Stomach (tissue), 9 donors: ENCODE data around the gene CASP12. TPM values are rescaled to one million over a fixed set of nuclear protein-coding genes. Genes with fewer than 3 reads are reported as not detected.

ENCODE experiments used
- DNase-seq, 2 donors: peaks; one replicate each; pipeline versions ENCODE4 v3.0.0 to v3.0.0-alpha.2; 2013 to 2019
- H3K27ac ChIP-seq, 5 donors: fragments of 200-600 bp in 4 of 5; sonication (generic) in 4 of 5; one replicate each; pipeline ENCODE4 v1.5.1; 2013 to 2019; ENCODE audit warnings: mild to moderate bottlenecking in 1 of 5, moderate library complexity in 1 of 5
- H3K27me3 ChIP-seq, 3 donors: fragments of 200-600 bp; sonication (generic); one replicate each; pipeline ENCODE4 v1.5.1; 2017 to 2019; ENCODE audit warnings: mixed run types in 1 of 3
- H3K36me3 ChIP-seq, 4 donors: fragments of 200-600 bp; sonication (generic); 1 replicate in 3 of 4; 2 replicates in 1 of 4; pipeline ENCODE4 v1.5.1; 2016 to 2019
- H3K4me1 ChIP-seq, 4 donors: fragments of 200-600 bp; sonication (generic); one replicate each; pipeline ENCODE4 v1.5.1; 2016 to 2019
- H3K4me3 ChIP-seq, 4 donors: fragments of 200-600 bp; sonication (generic) in 3 of 4; one replicate each; pipeline ENCODE4 v1.5.1; 2016 to 2019; ENCODE audit warnings: mild to moderate bottlenecking in 1 of 4
- H3K9me3 ChIP-seq, 4 donors: fragments of 200-600 bp; sonication (generic); one replicate each; pipeline ENCODE4 v1.5.1; 2016 to 2019
- CTCF ChIP-seq, 7 experiments: fragments of 450-650 bp in 4 of 7; fragments of 200-600 bp in 3 of 7; sonication (generic) in 3 of 7; IDR thresholded peaks; one replicate each; pipeline ENCODE4 v1.5.1; 2016 to 2019; ENCODE audit warnings: antibody characterized with exemption in 7 of 7, control low read depth in 2 of 7, mild to moderate bottlenecking in 1 of 7
- EP300 ChIP-seq: sonication (generic); formaldehyde crosslinking; IDR thresholded peaks from one replicate; pipeline ENCODE4 v1.6.1; 2017; ENCODE audit warnings: antibody characterized with exemption
- POLR2A ChIP-seq, 4 donors: fragments of 450-650 bp; IDR thresholded peaks; one replicate each; pipeline ENCODE4 v1.6.1; 2016; ENCODE audit warnings: antibody characterized with exemption in 4 of 4, control low read depth in 2 of 4, mild to moderate bottlenecking in 1 of 4, moderate library complexity in 1 of 4
- POLR2AphosphoS5 ChIP-seq, 3 donors: sonication (generic); formaldehyde crosslinking; IDR thresholded peaks; one replicate each; pipeline ENCODE4 v1.6.1; 2016; ENCODE audit warnings: antibody characterized with exemption in 3 of 3
- WGBS, 5 donors: extraction: QIAGEN DNeasy Blood & Tissue Kit in 3 of 5; methylation state at CpG; one replicate each; pipeline versions ENCODE4 v1.1.5 to v1.1.7; 2013 to 2018; 5-methylcytosine and 5-hydroxymethylcytosine counted together
- intact Hi-C: fragments of 100-400 bp; cut with DNase I; formaldehyde crosslinking; loops from one replicate; pipeline ENCODE4 v1.15.1; 2023; ENCODE audit warnings: low total_unique reads
- polyA plus RNA-seq, 3 donors: library from polyadenylated mRNA; stranded (reverse); fragments of 200-250 nt; gene quantifications; one replicate each; pipeline ENCODE4 v1.2.3, GENCODE V29; 2013
- total RNA-seq, 5 donors: library from RNA; depleted of rRNA; stranded (reverse); fragments of >200 nt; gene quantifications; one replicate each; pipeline versions ENCODE4 v1.1.0 to v1.2.3, GENCODE V29; 2014 to 2016
- donor health status: healthy with polysubstance abuse.
- donor health status: Bipolar disorder and iron deficiency.
- donor health status: healthy.

CASP12 gene
- total and polyA plus RNA-seq, 8 donors = 0.23 to 8.5 (median 2.2) TPM; not detected in 3

- intact Hi-C loops = no loop called here
- Histone ChIP-seq H3K27me3 (no peaks in the 10 kb centered on the region), H3K4me1 (no peaks in the 10 kb centered on the region), H3K9me3 (no peaks in the 10 kb centered on the region), H3K27ac (peak overlapping the region in 1 of 5 donors; percentile 7), H3K4me3 (no peak overlapping the region), H3K36me3 (no peaks in the 10 kb centered on the region)
- TF ChIP-seq POLR2AphosphoS5 (IDR thresholded peaks at IDR 0.05) (no peak), EP300 (no peak), POLR2A (IDR thresholded peaks at IDR 0.05) (no peak), CTCF (IDR thresholded peaks at IDR 0.05) (no peak)
- DNase-seq = no peak
These were observed 21.9 kb downstream of the CASP12 start for GRCh38 chr11:104876324-104876723.

- H3K36me3 ChIP-seq = no peaks in the 10 kb centered on the region
- H3K4me1 ChIP-seq = no peaks in the 10 kb centered on the region
- DNase-seq = no peak
- no peaks in the 10 kb centered on the region for H3K9me3 ChIP-seq
- WGBS, 5 donors = 74 to 78% (median 77%) methylated on average over 8 of the region's 8 CpGs
- intact Hi-C loops = no loop called here
- no peak overlapping the region for H3K27ac ChIP-seq
- no peak overlapping the region for H3K4me3 ChIP-seq
- TF ChIP-seq POLR2AphosphoS5 (IDR thresholded peaks at IDR 0.05) = no peak
- TF ChIP-seq POLR2A (IDR thresholded peaks at IDR 0.05) = no peak
- TF ChIP-seq EP300 = no peak
- no peak for TF ChIP-seq CTCF (IDR thresholded peaks at IDR 0.05)
- no peaks in the 10 kb centered on the region for H3K27me3 ChIP-seq
These were observed 25.0 kb downstream of the CASP12 start for GRCh38 chr11:104873252-104873651.

GRCh38 chr11:104872393-104872792 lies 25.9 kb downstream of the CASP12 start:
- no peak for DNase-seq
- TF ChIP-seq CTCF (IDR thresholded peaks at IDR 0.05) (no peak), POLR2AphosphoS5 (IDR thresholded peaks at IDR 0.05) (no peak), EP300 (no peak), POLR2A (IDR thresholded peaks at IDR 0.05) (no peak)
- Histone ChIP-seq H3K36me3 (no peaks in the 10 kb centered on the region), H3K27ac (no peak overlapping the region), H3K27me3 (no peaks in the 10 kb centered on the region), H3K4me3 (no peak overlapping the region), H3K9me3 (no peaks in the 10 kb centered on the region), H3K4me1 (no peaks in the 10 kb centered on the region)
- WGBS, 5 donors = 53 to 70% (median 60%) methylated on average over 3 of the region's 3 CpGs
- intact Hi-C loops = no loop called here

- intact Hi-C loops = no loop called here
- Histone ChIP-seq H3K4me3 (no peak overlapping the region), H3K4me1 (no peaks in the 10 kb centered on the region), H3K36me3 (no peaks in the 10 kb centered on the region), H3K27me3 (no peaks in the 10 kb centered on the region), H3K9me3 (no peaks in the 10 kb centered on the region), H3K27ac (no peak overlapping the region)
- TF ChIP-seq POLR2A (IDR thresholded peaks at IDR 0.05) (no peak), EP300 (no peak)
- no peak for DNase-seq
These were observed 27.4 kb downstream of the CASP12 start for GRCh38 chr11:104870910-104871309.

GRCh38 chr11:104866815-104867214 lies 31.4 kb downstream of the CASP12 start:
- no peak overlapping the region for H3K4me3 ChIP-seq

More at GRCh38 chr11:104866815-104867214, 31.4 kb downstream of the CASP12 start:
- DNase-seq = no peak
- no peaks in the 10 kb centered on the region for H3K36me3 ChIP-seq
- 55 to 81% (median 72%) methylated on average over 2 of the region's 2 CpGs for WGBS, 5 donors
- H3K27me3 ChIP-seq = no peaks in the 10 kb centered on the region
- no peak for TF ChIP-seq POLR2A (IDR thresholded peaks at IDR 0.05)
- no peak for TF ChIP-seq CTCF (IDR thresholded peaks at IDR 0.05)
- TF ChIP-seq EP300 = no peak
- TF ChIP-seq POLR2AphosphoS5 (IDR thresholded peaks at IDR 0.05) = no peak
- intact Hi-C loops = no loop called here
- H3K4me1 ChIP-seq = no peaks in the 10 kb centered on the region
- H3K27ac ChIP-seq = no peak overlapping the region
- peaks cover 0 to 15% (median 7%) of the 10 kb centered on the region in 4 donors for H3K9me3 ChIP-seq
